Osteocyte (in vitro differentiated cells): ENCODE measurements around the gene DIAPH1. TPM values are rescaled to one million over a fixed set of nuclear protein-coding genes. Genes with fewer than 3 reads are reported as not detected.

ENCODE experiments used
- DNase-seq: peaks from one replicate; pipeline ENCODE4 v3.0.0; 2021; ENCODE audit warnings: mixed read lengths; ENCODE audit not compliant: unreplicated experiment; ENCODE audit errors: extremely low spot score
- H3K27ac Mint-ChIP-seq: one replicate; pipeline ENCODE4 v1.8.0; 2021; ENCODE audit warnings: mild to moderate bottlenecking, mixed read lengths; ENCODE audit not compliant: unreplicated experiment
- H3K27me3 Mint-ChIP-seq: one replicate; pipeline ENCODE4 v1.8.0; 2021; ENCODE audit warnings: mixed read lengths; ENCODE audit not compliant: unreplicated experiment
- H3K36me3 Mint-ChIP-seq: one replicate; pipeline ENCODE4 v1.8.0; 2021; ENCODE audit warnings: mixed read lengths; ENCODE audit not compliant: unreplicated experiment
- H3K4me1 Mint-ChIP-seq: one replicate; pipeline ENCODE4 v1.8.0; 2021; ENCODE audit warnings: mixed read lengths; ENCODE audit not compliant: unreplicated experiment
- H3K4me3 Mint-ChIP-seq: one replicate; pipeline ENCODE4 v1.8.0; 2021; ENCODE audit warnings: mild to moderate bottlenecking, moderate library complexity, mixed read lengths; ENCODE audit not compliant: unreplicated experiment
- H3K9me3 Mint-ChIP-seq: one replicate; pipeline ENCODE4 v1.8.0; 2021; ENCODE audit warnings: mixed read lengths; ENCODE audit not compliant: unreplicated experiment
- total RNA-seq: library from RNA; stranded (reverse); gene quantifications from 2 replicates; pipeline ENCODE4 v1.2.1, GENCODE V29; 2021
- TF ChIP-seq, protein P1 (sequence below): fragments of 200-600 bp; sonication (generic); IDR thresholded peaks from 2 replicates; pipeline ENCODE4 v1.5.0; 2021; ENCODE audit warnings: antibody characterized with exemption, mild to moderate bottlenecking, moderate library complexity

Gene DIAPH1
- total RNA-seq, 1 donor from 2014 or later = 50.9 TPM

DNA sequence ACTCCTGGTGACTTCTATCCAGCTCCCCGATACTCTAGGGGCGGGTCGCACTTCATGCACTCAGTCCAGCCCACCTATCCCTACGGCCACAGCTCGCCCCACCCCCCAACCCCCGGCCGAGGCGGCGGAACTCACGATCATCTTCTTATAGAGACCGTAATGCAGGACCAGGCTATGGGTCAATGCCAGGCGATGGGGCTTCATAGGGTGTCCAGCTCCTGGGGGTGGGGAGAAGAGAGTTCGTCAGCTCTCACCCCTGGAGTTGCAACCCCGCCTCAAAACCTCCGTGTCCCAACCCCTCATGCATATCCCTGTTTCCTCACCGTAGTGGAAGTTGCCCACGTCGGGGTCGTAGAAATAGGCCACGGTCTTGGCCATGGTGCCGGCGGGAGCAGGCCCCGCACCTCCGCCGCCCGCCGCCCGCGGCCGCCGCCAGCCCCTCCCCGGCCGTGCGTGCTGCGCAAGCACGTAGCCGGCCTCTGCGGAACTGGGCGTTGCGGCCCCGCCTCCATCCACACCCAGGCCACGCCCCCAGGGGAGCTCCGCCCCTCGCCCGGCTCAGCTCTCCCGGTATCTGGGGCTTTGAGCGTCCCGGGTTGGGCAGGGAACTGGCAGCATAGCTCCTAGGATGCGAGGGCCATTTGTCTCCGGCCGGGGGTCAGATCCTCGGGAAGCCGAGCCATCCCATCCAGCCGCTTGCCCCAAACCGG lies 17.8 kb upstream of the DIAPH1 start, which contains the start of the genes HDAC3 and RELL2:
TSS of gene HDAC3 (minus strand) at position 437 of the 710 bp plus-strand sequence. CDS start at position 378, 59 bp downstream.
TSS of gene RELL2 (plus strand) at position 585 of the 710 bp plus-strand sequence. CDS start 1,229 bp downstream, outside the sequence.
- no peaks in the 10 kb centered on the region for H3K9me3 Mint-ChIP-seq
- TF ChIP-seq, protein P1, sequence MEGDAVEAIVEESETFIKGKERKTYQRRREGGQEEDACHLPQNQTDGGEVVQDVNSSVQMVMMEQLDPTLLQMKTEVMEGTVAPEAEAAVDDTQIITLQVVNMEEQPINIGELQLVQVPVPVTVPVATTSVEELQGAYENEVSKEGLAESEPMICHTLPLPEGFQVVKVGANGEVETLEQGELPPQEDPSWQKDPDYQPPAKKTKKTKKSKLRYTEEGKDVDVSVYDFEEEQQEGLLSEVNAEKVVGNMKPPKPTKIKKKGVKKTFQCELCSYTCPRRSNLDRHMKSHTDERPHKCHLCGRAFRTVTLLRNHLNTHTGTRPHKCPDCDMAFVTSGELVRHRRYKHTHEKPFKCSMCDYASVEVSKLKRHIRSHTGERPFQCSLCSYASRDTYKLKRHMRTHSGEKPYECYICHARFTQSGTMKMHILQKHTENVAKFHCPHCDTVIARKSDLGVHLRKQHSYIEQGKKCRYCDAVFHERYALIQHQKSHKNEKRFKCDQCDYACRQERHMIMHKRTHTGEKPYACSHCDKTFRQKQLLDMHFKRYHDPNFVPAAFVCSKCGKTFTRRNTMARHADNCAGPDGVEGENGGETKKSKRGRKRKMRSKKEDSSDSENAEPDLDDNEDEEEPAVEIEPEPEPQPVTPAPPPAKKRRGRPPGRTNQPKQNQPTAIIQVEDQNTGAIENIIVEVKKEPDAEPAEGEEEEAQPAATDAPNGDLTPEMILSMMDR = no peak
- H3K27ac Mint-ChIP-seq = peak within 1 kb of the TSS; percentile 70
- H3K4me3 Mint-ChIP-seq = peak within 1 kb of the TSS; percentile 85
- H3K27me3 Mint-ChIP-seq = no peaks in the 10 kb centered on the region
- H3K4me1 Mint-ChIP-seq = peaks cover 23% of the 10 kb centered on the region
- peak; percentile 99 for DNase-seq
- H3K36me3 Mint-ChIP-seq = peaks cover 7% of the 10 kb centered on the region

DNA sequence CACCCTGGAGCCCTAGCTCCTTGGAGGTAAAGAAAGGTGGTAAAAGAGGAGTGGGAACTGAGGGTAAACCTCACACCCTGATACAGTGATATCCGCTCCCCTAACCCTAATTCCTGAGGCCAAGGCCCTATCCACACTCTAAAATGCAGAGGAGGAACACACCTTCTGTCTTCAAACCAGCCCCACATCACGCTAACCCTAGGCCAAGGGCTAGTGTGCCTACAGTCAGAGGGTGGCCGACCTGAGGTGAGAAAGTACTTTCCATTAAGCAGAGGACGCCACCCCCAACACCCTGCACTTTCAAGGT lies 17.3 kb upstream of the DIAPH1 start:
- H3K27ac Mint-ChIP-seq = peak overlapping the region; percentile 70
- H3K4me1 Mint-ChIP-seq = peaks cover 23% of the 10 kb centered on the region
- H3K27me3 Mint-ChIP-seq = no peaks in the 10 kb centered on the region
- TF ChIP-seq, protein P1 = no peak
- no peak for DNase-seq
- H3K36me3 Mint-ChIP-seq = peaks cover 7% of the 10 kb centered on the region
- H3K9me3 Mint-ChIP-seq = no peaks in the 10 kb centered on the region
- H3K4me3 Mint-ChIP-seq = peak overlapping the region; percentile 85

- Mint-ChIP-seq H3K9me3 (no peaks in the 10 kb centered on the region), H3K27me3 (no peaks in the 10 kb centered on the region)
- TF ChIP-seq, protein P1 = no peak
Measured at GRCh38 chr5:141635646-141636045, 16.8 kb upstream of the DIAPH1 start.

GRCh38 chr5:141634720-141635119 lies 15.9 kb upstream of the DIAPH1 start:
- no peak for DNase-seq
- H3K27me3 Mint-ChIP-seq = no peaks in the 10 kb centered on the region
- H3K4me1 Mint-ChIP-seq = peaks cover 19% of the 10 kb centered on the region
- no peak overlapping the region for H3K27ac Mint-ChIP-seq
- TF ChIP-seq, protein P1 = no peak
- H3K9me3 Mint-ChIP-seq = no peaks in the 10 kb centered on the region
- H3K36me3 Mint-ChIP-seq = peaks cover 15% of the 10 kb centered on the region
- H3K4me3 Mint-ChIP-seq = no peak overlapping the region

More at GRCh38 chr5:141635646-141636045, 16.8 kb upstream of the DIAPH1 start:
- peaks cover 20% of the 10 kb centered on the region for H3K4me1 Mint-ChIP-seq
- no peak for DNase-seq
- peak overlapping the region; percentile 70 for H3K27ac Mint-ChIP-seq
- H3K36me3 Mint-ChIP-seq = peaks cover 7% of the 10 kb centered on the region
- H3K4me3 Mint-ChIP-seq = peak overlapping the region; percentile 85

- Mint-ChIP-seq H3K9me3 (no peaks in the 10 kb centered on the region), H3K27me3 (no peaks in the 10 kb centered on the region), H3K4me1 (peaks cover 19% of the 10 kb centered on the region), H3K4me3 (no peak overlapping the region), H3K27ac (no peak overlapping the region), H3K36me3 (peaks cover 17% of the 10 kb centered on the region)
- TF ChIP-seq, protein P1 = no peak
- no peak for DNase-seq
Measured at GRCh38 chr5:141633871-141634561, 15.2 kb upstream of the DIAPH1 start.
